Hematopoietic multipotent progenitor cell treated with erythropoietin and hydrocortisone succinate and interleukin-3 and kit ligand, for 4 days (in vitro differentiated cells): ENCODE results near the gene BHLHE40.
A peak's percentile ranks its signal among the peaks of the same experiment; 100 is the strongest.
"Not testable (repeated sequence)": the region's sequence is repeated elsewhere in the genome, so short reads cannot be mapped to it uniquely, and the experiment has no call there.

Experiments
- DNase-seq: peaks from one replicate; pipeline ENCODE4 v3.0.0-alpha.2; 2015

Gene BHLHE40

GRCh38 chr3:4979428-4980228, at the start of gene BHLHE40:
Gene BHLHE40 (plus strand): TSS chr3:4979437. CDS start chr3:4979719, 282 bp downstream.
- DNase-seq: no peak

GRCh38 chr3:4930501-4930900, 48.7 kb upstream of the BHLHE40 start:
- no peak for DNase-seq

GRCh38 chr3:4934050-4934449, 45.2 kb upstream of the BHLHE40 start:
- no peak for DNase-seq

GRCh38 chr3:4935347-4935746, 43.9 kb upstream of the BHLHE40 start:
- DNase-seq: no peak

- DNase-seq: no peak
These were observed 42.1 kb upstream of the BHLHE40 start for GRCh38 chr3:4936982-4937614.

GRCh38 chr3:4938281-4938982, 40.8 kb upstream of the BHLHE40 start:
- no peak for DNase-seq

- no peak for DNase-seq
These were observed 40.0 kb upstream of the BHLHE40 start for GRCh38 chr3:4939276-4939675.

- DNase-seq: no peak
These were observed 38.3 kb upstream of the BHLHE40 start for GRCh38 chr3:4940985-4941384.

- no peak for DNase-seq
These were observed 35.7 kb upstream of the BHLHE40 start for GRCh38 chr3:4943549-4943948.

- no peak for DNase-seq
These were observed 33.9 kb upstream of the BHLHE40 start for GRCh38 chr3:4945324-4945723.

GRCh38 chr3:4947028-4947427, 32.2 kb upstream of the BHLHE40 start:
- no peak for DNase-seq

- DNase-seq: no peak
These were observed 30.8 kb upstream of the BHLHE40 start for GRCh38 chr3:4948395-4948794.

GRCh38 chr3:4949004-4949403, 30.2 kb upstream of the BHLHE40 start:
- no peak for DNase-seq

- DNase-seq: no peak
These were observed 29.6 kb upstream of the BHLHE40 start for GRCh38 chr3:4949659-4950058.

- peak; percentile 33 for DNase-seq
These were observed 28.9 kb upstream of the BHLHE40 start for GRCh38 chr3:4950351-4950784.

- DNase-seq: no peak
These were observed 28.3 kb upstream of the BHLHE40 start for GRCh38 chr3:4950948-4951347.

- DNase-seq: no peak
These were observed 26.1 kb upstream of the BHLHE40 start for GRCh38 chr3:4953119-4953518.

GRCh38 chr3:4954256-4955000, 24.8 kb upstream of the BHLHE40 start:
- DNase-seq: no peak

- DNase-seq: no peak
These were observed 23.1 kb upstream of the BHLHE40 start for GRCh38 chr3:4956099-4956498.

- DNase-seq: no peak
These were observed 22.5 kb upstream of the BHLHE40 start for GRCh38 chr3:4956738-4957137.

GRCh38 chr3:4957978-4958377, 21.3 kb upstream of the BHLHE40 start:
- no peak for DNase-seq

GRCh38 chr3:4959180-4959579, 20.1 kb upstream of the BHLHE40 start:
- DNase-seq: no peak

GRCh38 chr3:4961865-4962264, 17.4 kb upstream of the BHLHE40 start:
- not testable (repeated sequence) for DNase-seq
